Central memory CD8-positive, alpha-beta T cell (primary cell): Measurements from ENCODE around the gene VPS37D.
"Not testable (repeated sequence)": the region's sequence is repeated elsewhere in the genome, so short reads cannot be mapped to it uniquely, and the experiment has no call there.

Experiments
- ATAC-seq: fragments of 150-1000 bp; cut with Tn5 transposase; replicated peaks from 2 replicates; pipeline ENCODE4 v1.10.0; 2022; ENCODE audit warnings: mild to moderate bottlenecking, moderate FRiP score, moderate number of reproducible peaks; ENCODE audit not compliant: poor library complexity, severe bottlenecking; ENCODE audit errors: extremely low read depth
- DNase-seq, 2 donors: peaks; one replicate each; pipeline ENCODE4 v3.0.0; 2021; ENCODE audit warnings: low spot score in 2 of 2
- H3K27ac Mint-ChIP-seq: one replicate; pipeline ENCODE4 v1.8.0; 2022; ENCODE audit warnings: low read depth, mild to moderate bottlenecking, moderate library complexity, mixed read lengths
- H3K27me3 Mint-ChIP-seq: one replicate; pipeline ENCODE4 v1.8.0; 2022; ENCODE audit warnings: mixed read lengths
- H3K36me3 Mint-ChIP-seq: one replicate; pipeline ENCODE4 v1.8.0; 2022; ENCODE audit warnings: mild to moderate bottlenecking, moderate library complexity, mixed read lengths; ENCODE audit not compliant: insufficient read depth
- H3K4me1 Mint-ChIP-seq: one replicate; pipeline ENCODE4 v1.8.0; 2022; ENCODE audit warnings: mixed read lengths
- H3K4me3 Mint-ChIP-seq: one replicate; pipeline ENCODE4 v1.8.0; 2022; ENCODE audit warnings: mild to moderate bottlenecking, moderate library complexity, mixed read lengths
- H3K9me3 Mint-ChIP-seq: one replicate; pipeline ENCODE4 v1.8.0; 2022; ENCODE audit warnings: mixed read lengths

Gene VPS37D

GRCh38 chr7:73719806-73720169 is 52.2 kb downstream of the VPS37D start:
- H3K27ac Mint-ChIP-seq, result peak overlapping the region; percentile 56
- H3K4me1 Mint-ChIP-seq, result peaks cover 25% of the 10 kb centered on the region
- no peaks in the 10 kb centered on the region for H3K27me3 Mint-ChIP-seq
- peaks cover 8% of the 10 kb centered on the region for H3K36me3 Mint-ChIP-seq
- no peak for ATAC-seq
- no peak for DNase-seq
- H3K4me3 Mint-ChIP-seq, result peak overlapping the region; percentile 86
- H3K9me3 Mint-ChIP-seq, result no peaks in the 10 kb centered on the region

- not testable (repeated sequence) for H3K36me3 Mint-ChIP-seq, DNase-seq, ATAC-seq, H3K27me3 Mint-ChIP-seq, H3K9me3 Mint-ChIP-seq
- Mint-ChIP-seq H3K27ac (peak overlapping the region; percentile 56), H3K4me1 (peaks cover 25% of the 10 kb centered on the region), H3K4me3 (peak overlapping the region; percentile 86)
These were observed 52.8 kb downstream of the VPS37D start for GRCh38 chr7:73720443-73720842.

- H3K9me3 Mint-ChIP-seq, result no peaks in the 10 kb centered on the region
- H3K27me3 Mint-ChIP-seq, result no peaks in the 10 kb centered on the region
- DNase-seq (no peak), ATAC-seq (no peak)
- peak overlapping the region; percentile 86 for H3K4me3 Mint-ChIP-seq
- H3K27ac Mint-ChIP-seq, result no peak overlapping the region
- H3K4me1 Mint-ChIP-seq, result peaks cover 25% of the 10 kb centered on the region
- H3K36me3 Mint-ChIP-seq, result peaks cover 7% of the 10 kb centered on the region
These were observed 53.8 kb downstream of the VPS37D start for GRCh38 chr7:73721377-73721817.
